ENCODE data around the gene TCF7L2.

Gene TCF7L2

DNA sequence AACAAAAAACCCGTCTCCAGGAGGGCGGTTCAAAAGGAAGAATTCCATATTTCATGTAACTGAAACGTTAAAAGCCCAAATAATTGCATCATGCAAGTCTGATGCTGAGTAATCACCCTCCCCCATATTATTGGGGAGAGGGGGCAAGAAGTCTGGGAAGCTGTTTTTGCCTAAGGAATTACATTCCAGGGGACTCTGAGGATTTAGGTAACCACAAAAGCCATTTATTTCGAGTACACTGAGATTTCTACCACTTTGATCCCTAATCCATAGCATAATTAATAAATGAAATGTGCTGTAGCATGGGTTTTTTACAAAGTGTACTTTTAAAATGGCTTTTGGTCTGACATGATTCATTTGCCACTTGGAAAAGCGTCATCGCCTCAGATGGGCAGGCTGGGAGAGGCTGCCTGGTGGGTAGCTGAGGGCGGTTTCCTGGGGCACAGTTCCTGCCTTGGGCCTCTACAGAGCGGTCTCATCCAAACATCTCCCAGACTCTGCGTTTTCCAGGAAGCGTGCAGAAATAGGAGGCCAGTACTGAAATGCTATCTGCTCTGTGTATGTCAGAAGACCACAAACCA lies 106.5 kb downstream of the TCF7L2 start:
- Histone ChIP-seq H3K4me1 (ENCODE audit: control insufficient read depth, low read length) (peaks cover 4% of the 10 kb centered on the region; the same call in 1 of the 2 replicates), H3K4me3 (ENCODE audit: low read length) (no peak overlapping the region), H4K20me1 (ENCODE audit: control insufficient read depth, insufficient read depth, low read depth, low read length) (no peaks in the 10 kb centered on the region), H3K9me2 (replicated peaks; ENCODE audit: control insufficient read depth, low read length) (no peaks in the 10 kb centered on the region), H3F3A (ENCODE audit: control insufficient read depth, insufficient read depth) (no peaks in the 10 kb centered on the region), H3K27me3 (ENCODE audit: control insufficient read depth, low read length) (no peaks in the 10 kb centered on the region), H3K9me3 (ENCODE audit: control insufficient read depth, insufficient read depth, low read length) (no peaks in the 10 kb centered on the region), H3K36me3 (ENCODE audit: control insufficient read depth, low read length) (no peaks in the 10 kb centered on the region), H3K27ac (ENCODE audit: low read depth, low read length) (no peak overlapping the region), H3K4me2 (ENCODE audit: low read length) (no peak overlapping the region), H3K79me2 (ENCODE audit: control insufficient read depth, low read length) (no peaks in the 10 kb centered on the region)
- TF ChIP-seq, protein P1, sequence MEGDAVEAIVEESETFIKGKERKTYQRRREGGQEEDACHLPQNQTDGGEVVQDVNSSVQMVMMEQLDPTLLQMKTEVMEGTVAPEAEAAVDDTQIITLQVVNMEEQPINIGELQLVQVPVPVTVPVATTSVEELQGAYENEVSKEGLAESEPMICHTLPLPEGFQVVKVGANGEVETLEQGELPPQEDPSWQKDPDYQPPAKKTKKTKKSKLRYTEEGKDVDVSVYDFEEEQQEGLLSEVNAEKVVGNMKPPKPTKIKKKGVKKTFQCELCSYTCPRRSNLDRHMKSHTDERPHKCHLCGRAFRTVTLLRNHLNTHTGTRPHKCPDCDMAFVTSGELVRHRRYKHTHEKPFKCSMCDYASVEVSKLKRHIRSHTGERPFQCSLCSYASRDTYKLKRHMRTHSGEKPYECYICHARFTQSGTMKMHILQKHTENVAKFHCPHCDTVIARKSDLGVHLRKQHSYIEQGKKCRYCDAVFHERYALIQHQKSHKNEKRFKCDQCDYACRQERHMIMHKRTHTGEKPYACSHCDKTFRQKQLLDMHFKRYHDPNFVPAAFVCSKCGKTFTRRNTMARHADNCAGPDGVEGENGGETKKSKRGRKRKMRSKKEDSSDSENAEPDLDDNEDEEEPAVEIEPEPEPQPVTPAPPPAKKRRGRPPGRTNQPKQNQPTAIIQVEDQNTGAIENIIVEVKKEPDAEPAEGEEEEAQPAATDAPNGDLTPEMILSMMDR (IDR thresholded peaks at IDR 0.05; ENCODE audit: low read depth, low read length, poor library complexity, severe bottlenecking): no peak
- no peak for TF ChIP-seq EZH2phosphoT487 (IDR thresholded peaks at IDR 0.05; ENCODE audit: borderline replicate concordance, low read length)

DNA sequence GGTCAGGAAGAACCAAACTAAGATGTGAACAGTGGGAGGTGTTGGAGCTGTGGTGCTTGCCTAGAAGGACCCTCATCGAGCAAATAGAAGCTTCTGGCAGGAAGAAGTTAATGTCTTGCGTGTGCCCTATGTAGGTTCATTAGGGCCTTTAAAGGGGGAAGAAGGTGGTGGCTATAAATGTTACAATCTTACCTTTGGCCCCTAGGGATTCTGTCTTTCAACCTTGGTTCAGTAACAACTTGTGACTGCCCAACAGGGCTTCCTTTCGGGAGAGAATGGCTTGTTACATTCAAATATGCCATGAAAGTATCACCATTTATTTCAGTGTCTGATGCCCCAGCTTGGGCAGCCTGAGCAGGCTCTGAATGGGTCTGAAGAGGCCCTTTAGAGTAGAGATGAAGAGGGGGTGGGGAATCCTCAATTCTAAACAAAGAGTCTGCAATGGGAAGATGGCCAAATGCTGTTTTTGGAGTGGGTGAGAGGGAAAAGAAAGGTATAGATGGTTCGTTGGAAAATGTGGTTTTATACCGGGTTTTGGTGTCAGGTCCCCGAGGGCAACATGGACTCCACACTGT lies 108.0 kb downstream of the TCF7L2 start:
- H3K27ac ChIP-seq (ENCODE audit: low read depth, low read length): no peak overlapping the region
- H3K9me3 ChIP-seq (ENCODE audit: control insufficient read depth, insufficient read depth, low read length): no peaks in the 10 kb centered on the region
- peaks cover 4% of the 10 kb centered on the region; the same call in 1 of the 2 replicates for H3K4me1 ChIP-seq (ENCODE audit: control insufficient read depth, low read length)
- H3K9me2 ChIP-seq (replicated peaks; ENCODE audit: control insufficient read depth, low read length): no peaks in the 10 kb centered on the region
- no peak overlapping the region for H3K4me3 ChIP-seq (ENCODE audit: low read length)
- H3K36me3 ChIP-seq (ENCODE audit: control insufficient read depth, low read length): no peaks in the 10 kb centered on the region
- H3F3A ChIP-seq (ENCODE audit: control insufficient read depth, insufficient read depth): no peaks in the 10 kb centered on the region
- H3K4me2 ChIP-seq (ENCODE audit: low read length): no peak overlapping the region
- no peaks in the 10 kb centered on the region for H4K20me1 ChIP-seq (ENCODE audit: control insufficient read depth, insufficient read depth, low read depth, low read length)
- H3K79me2 ChIP-seq (ENCODE audit: control insufficient read depth, low read length): no peaks in the 10 kb centered on the region
- H3K27me3 ChIP-seq (ENCODE audit: control insufficient read depth, low read length): no peaks in the 10 kb centered on the region
- no peak for TF ChIP-seq EZH2phosphoT487 (IDR thresholded peaks at IDR 0.05; ENCODE audit: borderline replicate concordance, low read length)
- TF ChIP-seq, protein P1 (IDR thresholded peaks at IDR 0.05; ENCODE audit: low read depth, low read length, poor library complexity, severe bottlenecking): no peak

- no peak for TF ChIP-seq EZH2phosphoT487 (IDR thresholded peaks at IDR 0.05; ENCODE audit: borderline replicate concordance, low read length)
- TF ChIP-seq, protein P1 (IDR thresholded peaks at IDR 0.05; ENCODE audit: low read depth, low read length, poor library complexity, severe bottlenecking): no peak
- Histone ChIP-seq H3K27me3 (ENCODE audit: control insufficient read depth, low read length) (no peaks in the 10 kb centered on the region), H3K4me1 (ENCODE audit: control insufficient read depth, low read length) (peaks cover 4% of the 10 kb centered on the region; the same call in 1 of the 2 replicates), H3K4me2 (ENCODE audit: low read length) (no peak overlapping the region), H3K9me2 (replicated peaks; ENCODE audit: control insufficient read depth, low read length) (no peaks in the 10 kb centered on the region), H3K36me3 (ENCODE audit: control insufficient read depth, low read length) (no peaks in the 10 kb centered on the region), H3K4me3 (ENCODE audit: low read length) (no peak overlapping the region), H3K79me2 (ENCODE audit: control insufficient read depth, low read length) (no peaks in the 10 kb centered on the region), H3K9me3 (ENCODE audit: control insufficient read depth, insufficient read depth, low read length) (no peaks in the 10 kb centered on the region), H3F3A (ENCODE audit: control insufficient read depth, insufficient read depth) (no peaks in the 10 kb centered on the region), H3K27ac (ENCODE audit: low read depth, low read length) (no peak overlapping the region), H4K20me1 (ENCODE audit: control insufficient read depth, insufficient read depth, low read depth, low read length) (no peaks in the 10 kb centered on the region)
These were observed 108.7 kb downstream of the TCF7L2 start for GRCh38 chr10:113058523-113059370.

All from DOHH2 (cell line).